GM13976 (cell line): ENCODE results near the gene C8G.
A peak's percentile ranks its signal among the peaks of the same experiment; 100 is the strongest.

ENCODE experiments used
- DNase-seq: peaks from one replicate; pipeline ENCODE4 v3.0.0; 2012; ENCODE audit warnings: low spot score
- in situ Hi-C: fragments of 300-500 bp; cut with MboI; formaldehyde crosslinking; loops from one replicate; pipeline ENCODE4 v1.12.0; 2022; ENCODE audit warnings: low sequenced_read_pairs, mixed read lengths, inconsistent platforms; ENCODE audit not compliant: unreplicated experiment
- TF ChIP-seq, protein P1 (sequence below): IDR thresholded peaks from 2 replicates; pipeline ENCODE4 v1.5.1; 2012; ENCODE audit warnings: borderline replicate concordance, mild to moderate bottlenecking; ENCODE audit not compliant: insufficient read depth; ENCODE audit errors: extremely low read depth, missing control alignments, control extremely low read depth

C8G gene

DNA sequence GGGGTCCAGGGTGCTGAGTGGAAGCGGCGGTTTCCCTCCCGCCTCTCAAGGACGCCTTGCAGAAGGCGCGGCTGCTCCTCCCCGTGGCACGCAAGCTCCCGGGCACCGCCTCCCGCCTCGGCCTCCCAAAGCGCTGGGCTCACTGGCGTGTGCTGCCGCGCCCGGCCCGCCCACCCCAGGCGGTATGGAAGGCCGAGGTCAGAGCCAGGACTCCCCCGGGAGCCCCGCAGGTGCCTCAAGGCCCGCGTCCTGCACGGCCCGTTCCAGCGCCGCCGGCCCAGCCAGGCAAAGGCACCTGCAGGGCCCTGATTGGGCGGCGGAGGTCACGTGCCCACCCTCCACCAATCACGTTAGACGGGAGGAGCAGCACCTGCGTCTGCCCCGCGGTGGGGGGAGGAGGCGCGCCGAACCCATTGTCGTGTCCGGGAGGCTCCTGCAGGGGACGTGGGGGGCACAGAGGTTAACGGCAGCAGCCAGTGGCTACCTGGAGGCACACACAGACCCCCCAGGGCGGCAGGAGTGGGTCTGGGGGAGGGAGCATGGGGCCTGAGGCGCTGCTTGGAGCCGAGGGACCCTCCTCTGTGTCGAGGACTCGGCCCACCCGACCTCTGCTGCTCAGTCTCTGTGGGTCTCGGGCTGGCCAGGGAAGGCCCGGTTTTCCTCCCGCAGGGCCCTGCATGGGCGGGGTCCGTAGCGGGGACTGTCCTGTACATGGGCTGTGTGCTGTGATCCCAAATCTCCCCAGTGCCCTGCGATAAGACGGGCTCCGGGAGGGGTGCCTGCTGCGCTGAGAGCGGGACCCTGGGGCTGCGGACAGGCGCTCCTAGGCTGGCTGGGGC lies 5.0 kb downstream of the C8G start:
- in situ Hi-C loops, result no loop called here
- TF ChIP-seq, protein P1, sequence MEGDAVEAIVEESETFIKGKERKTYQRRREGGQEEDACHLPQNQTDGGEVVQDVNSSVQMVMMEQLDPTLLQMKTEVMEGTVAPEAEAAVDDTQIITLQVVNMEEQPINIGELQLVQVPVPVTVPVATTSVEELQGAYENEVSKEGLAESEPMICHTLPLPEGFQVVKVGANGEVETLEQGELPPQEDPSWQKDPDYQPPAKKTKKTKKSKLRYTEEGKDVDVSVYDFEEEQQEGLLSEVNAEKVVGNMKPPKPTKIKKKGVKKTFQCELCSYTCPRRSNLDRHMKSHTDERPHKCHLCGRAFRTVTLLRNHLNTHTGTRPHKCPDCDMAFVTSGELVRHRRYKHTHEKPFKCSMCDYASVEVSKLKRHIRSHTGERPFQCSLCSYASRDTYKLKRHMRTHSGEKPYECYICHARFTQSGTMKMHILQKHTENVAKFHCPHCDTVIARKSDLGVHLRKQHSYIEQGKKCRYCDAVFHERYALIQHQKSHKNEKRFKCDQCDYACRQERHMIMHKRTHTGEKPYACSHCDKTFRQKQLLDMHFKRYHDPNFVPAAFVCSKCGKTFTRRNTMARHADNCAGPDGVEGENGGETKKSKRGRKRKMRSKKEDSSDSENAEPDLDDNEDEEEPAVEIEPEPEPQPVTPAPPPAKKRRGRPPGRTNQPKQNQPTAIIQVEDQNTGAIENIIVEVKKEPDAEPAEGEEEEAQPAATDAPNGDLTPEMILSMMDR, result no peak

DNA sequence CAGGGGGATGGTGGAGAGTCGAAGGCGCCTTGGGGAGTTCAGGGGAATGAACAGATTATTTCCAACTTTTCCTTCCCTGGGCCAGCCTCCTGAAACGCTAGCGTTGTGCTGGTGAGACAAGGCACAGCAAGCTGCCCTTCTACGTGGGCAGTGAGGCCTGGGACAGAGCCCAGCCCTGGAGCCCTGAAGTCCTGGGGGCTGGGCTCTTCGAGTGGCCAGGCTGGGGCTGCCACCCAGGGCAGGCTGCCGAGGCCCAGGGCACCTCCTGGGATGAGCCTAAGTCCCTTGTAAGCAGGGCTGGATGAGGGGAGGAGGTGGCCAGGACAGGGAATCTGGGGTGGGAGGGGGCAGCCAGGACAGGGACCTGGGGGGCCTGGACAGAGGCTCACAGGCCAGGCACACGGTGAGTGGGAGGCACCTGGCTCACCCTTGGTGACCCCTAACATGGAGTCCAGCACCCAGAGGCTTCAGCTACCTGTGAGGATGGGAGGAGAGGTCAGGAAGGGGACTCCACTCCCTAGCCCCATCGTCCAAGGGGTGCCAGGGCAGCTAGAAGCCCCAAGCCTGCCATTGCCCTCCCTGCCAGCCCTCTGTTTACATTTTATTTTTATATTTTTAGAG lies 5.7 kb downstream of the C8G start:
- DNase-seq, result no peak
- in situ Hi-C loops, result no loop called here
- TF ChIP-seq, protein P1, result no peak

More for the DNA sequence above, 5.0 kb downstream of the C8G start:
- peak; percentile 100 for DNase-seq

DNA sequence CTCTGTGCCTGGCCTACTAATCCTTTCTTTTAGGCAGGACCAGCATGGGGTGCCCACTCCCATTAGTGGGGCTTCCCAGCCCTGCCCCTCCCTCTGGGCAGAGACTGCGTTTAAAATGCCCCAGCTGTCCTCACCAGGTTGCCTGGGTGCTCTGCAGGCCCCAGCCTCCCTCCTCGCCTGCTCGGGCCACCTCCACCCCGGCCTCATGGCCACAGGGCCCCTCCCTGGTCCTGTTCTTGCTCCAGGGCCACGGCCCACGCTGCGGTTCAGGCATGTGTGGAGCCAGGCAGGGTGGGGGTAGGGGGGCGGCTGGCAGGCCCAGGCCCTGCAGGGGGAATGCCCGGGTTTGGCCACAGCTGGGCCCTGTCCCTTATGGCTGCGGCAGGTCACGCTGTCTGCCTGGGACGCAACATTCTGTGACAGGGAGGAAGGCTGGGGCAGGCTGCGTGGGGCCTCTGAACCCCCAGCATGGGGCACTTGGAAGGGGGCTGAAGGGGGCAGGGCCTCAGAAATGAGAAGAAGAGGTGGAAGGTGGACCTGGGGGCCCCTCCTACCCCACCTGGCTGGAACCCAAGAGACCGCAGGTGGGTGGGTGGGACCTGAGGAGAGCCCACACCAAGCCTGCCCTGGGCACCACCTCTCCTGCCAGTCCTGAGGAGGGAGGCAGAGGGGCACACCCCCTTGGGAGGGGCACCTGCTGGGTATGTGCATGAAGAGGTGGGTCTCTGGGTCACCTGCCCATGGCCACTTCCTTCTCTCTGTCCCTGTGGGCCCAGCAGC lies 6.7 kb downstream of the C8G start, which contains the start of gene LCN12:
Gene LCN12 (plus strand): TSS at position 733 of the 780 bp plus-strand sequence. CDS start 55 bp downstream, outside the sequence.
- in situ Hi-C loops, result no loop called here
- DNase-seq, result no peak
- TF ChIP-seq, protein P1, result no peak

GRCh38 chr9:136952321-136952850 lies 7.3 kb downstream of the C8G start:
- TF ChIP-seq, protein P1, result no peak
- in situ Hi-C loops, result no loop called here
- no peak for DNase-seq

- in situ Hi-C loops, result no loop called here
These were observed 8.1 kb downstream of the C8G start for GRCh38 chr9:136952876-136953770.

More at GRCh38 chr9:136952876-136953770, 8.1 kb downstream of the C8G start:
- TF ChIP-seq, protein P1, result no peak
- no peak for DNase-seq
